Lung (tissue), 12 donors: ENCODE measurements around the gene VWA5B1. TPM values are rescaled to one million over a fixed set of nuclear protein-coding genes. Genes with fewer than 3 reads are reported as not detected.

Experiments used
- ATAC-seq: fragments of 200-7000 bp; cut with Tn5 transposase; one replicate; pipeline ENCODE4 v1.9.1; 2020; ENCODE audit warnings: moderate number of reproducible peaks; ENCODE audit not compliant: insufficient read depth, low FRiP score
- DNase-seq, 3 donors: peaks; one replicate each; pipeline ENCODE4 v3.0.0-alpha.2; 2013 to 2017
- H3K27ac ChIP-seq, 2 donors: one replicate each; pipeline ENCODE4 v1.5.1; 2013; ENCODE audit warnings: mild to moderate bottlenecking in 2 of 2, moderate library complexity in 2 of 2, control low read depth in 1 of 2, inconsistent platforms in 1 of 2, low read depth in 1 of 2, low read length in 1 of 2
- H3K27me3 ChIP-seq, 3 donors: one replicate each; pipeline ENCODE4 v1.5.1; 2013; ENCODE audit warnings: low read length in 2 of 3; ENCODE audit not compliant: control insufficient read depth in 3 of 3, insufficient read depth in 3 of 3
- H3K36me3 ChIP-seq, 4 donors: one replicate each; pipeline ENCODE4 v1.5.1; 2013; ENCODE audit warnings: low read length in 4 of 4, mild to moderate bottlenecking in 1 of 4, moderate library complexity in 1 of 4; ENCODE audit not compliant: control insufficient read depth in 4 of 4, insufficient read depth in 4 of 4
- H3K4me1 ChIP-seq, 5 donors: one replicate each; pipeline ENCODE4 v1.5.1; 2013; ENCODE audit warnings: low read length in 5 of 5, mild to moderate bottlenecking in 2 of 5, moderate library complexity in 1 of 5; ENCODE audit not compliant: control insufficient read depth in 5 of 5, insufficient read depth in 5 of 5
- H3K4me3 ChIP-seq: one replicate; pipeline ENCODE4 v1.5.1; 2013; ENCODE audit warnings: mild to moderate bottlenecking, control low read depth, moderate library complexity
- H3K9ac ChIP-seq, 2 donors: one replicate each; pipeline ENCODE4 v1.5.1; 2013; ENCODE audit warnings: low read length in 2 of 2, control low read depth in 1 of 2; ENCODE audit not compliant: insufficient read depth in 1 of 2
- H3K9me3 ChIP-seq, 4 donors: one replicate each; pipeline ENCODE4 v1.5.1; 2013; ENCODE audit warnings: low read length in 3 of 4, mild to moderate bottlenecking in 1 of 4, moderate library complexity in 1 of 4; ENCODE audit not compliant: control insufficient read depth in 4 of 4, insufficient read depth in 3 of 4
- CTCF ChIP-seq: IDR thresholded peaks from 2 replicates; pipeline ENCODE4 v1.5.1; 2012; ENCODE audit warnings: mild to moderate bottlenecking; ENCODE audit errors: control extremely low read depth, extremely low read depth
- whole genome bisulfite sequencing, 2 donors: extraction: QIAGEN DNeasy Blood & Tissue Kit; methylation state at CpG; one replicate each; pipeline ENCODE4 v1.1.7; 2013; 5-methylcytosine and 5-hydroxymethylcytosine counted together
- polyA plus RNA-seq, 2 donors: library from polyadenylated mRNA; stranded (reverse); fragments of 200-250 nt; gene quantifications; one replicate each; pipeline ENCODE4 v1.2.1, GENCODE V29; 2013
- total RNA-seq, 2 donors: library from RNA; depleted of rRNA in 1 of 2; stranded (reverse); fragments of >200 nt in 1 of 2; gene quantifications; one replicate each; pipeline ENCODE4 v1.2.1, GENCODE V29; 2014 to 2021
- donor health status: control.
- donor health status: control.
- donor health status: Bipolar disorder and iron deficiency.
- donor health status: healthy.
- donor health status: DM: yes; HTN: yes; CAD: no.

VWA5B1 gene
- total and polyA plus RNA-seq, 4 donors = 0.02 to 0.40 (median 0.26) TPM

GRCh38 chr1:20398744-20399143 is 108.1 kb downstream of the VWA5B1 start:
- TF ChIP-seq CTCF = no peak
- WGBS, 2 donors = 78 to 82% methylated on average over 4 of the region's 4 CpGs

GRCh38 chr1:20399196-20399595 is 108.5 kb downstream of the VWA5B1 start:
- no peak for DNase-seq
- H3K27me3 ChIP-seq = peaks cover 0 to 17% (median 0%) of the 10 kb centered on the region in 3 donors
- TF ChIP-seq CTCF = no peak

More at GRCh38 chr1:20398744-20399143, 108.1 kb downstream of the VWA5B1 start:
- DNase-seq = no peak
- H3K27ac ChIP-seq = no peak overlapping the region
- ATAC-seq = no peak
- H3K27me3 ChIP-seq = peaks cover 0 to 12% (median 0%) of the 10 kb centered on the region in 3 donors
- H3K9me3 ChIP-seq = peaks cover 0 to 8% (median under 1%) of the 10 kb centered on the region in 4 donors
- H3K4me1 ChIP-seq = peaks cover 0 to 6% (median 0%) of the 10 kb centered on the region in 5 donors
- H3K9ac ChIP-seq = no peak overlapping the region
- H3K4me3 ChIP-seq = no peak overlapping the region
- no peaks in the 10 kb centered on the region for H3K36me3 ChIP-seq

GRCh38 chr1:20399606-20400180 is 109.0 kb downstream of the VWA5B1 start:
- Histone ChIP-seq H3K9ac (no peak overlapping the region), H3K27ac (no peak overlapping the region), H3K9me3 (peaks cover 0 to 8% (median under 1%) of the 10 kb centered on the region in 4 donors), H3K36me3 (no peaks in the 10 kb centered on the region), H3K27me3 (peaks cover 0 to 20% (median 0%) of the 10 kb centered on the region in 3 donors), H3K4me1 (peaks cover 0 to 6% (median 0%) of the 10 kb centered on the region in 5 donors), H3K4me3 (no peak overlapping the region)
- TF ChIP-seq CTCF = no peak
- DNase-seq (no peak), ATAC-seq (no peak)
- 26 to 41% methylated on average over 5 of the region's 5 CpGs for WGBS, 2 donors

More at GRCh38 chr1:20399196-20399595, 108.5 kb downstream of the VWA5B1 start:
- H3K4me3 ChIP-seq = no peak overlapping the region
- H3K36me3 ChIP-seq = no peaks in the 10 kb centered on the region
- peaks cover 0 to 6% (median 0%) of the 10 kb centered on the region in 5 donors for H3K4me1 ChIP-seq
- H3K9ac ChIP-seq = no peak overlapping the region
- H3K27ac ChIP-seq = no peak overlapping the region
- WGBS, 2 donors = 69 to 84% methylated on average over 7 of the region's 7 CpGs
- peaks cover 0 to 8% (median under 1%) of the 10 kb centered on the region in 4 donors for H3K9me3 ChIP-seq
- ATAC-seq = no peak
